NCI-H1048 (cell line): ENCODE data around the gene ZP1.
"Not testable (repeated sequence)": the region's sequence is repeated elsewhere in the genome, so short reads cannot be mapped to it uniquely, and the experiment has no call there.

Experiments used
- DNase-seq: peaks from one replicate; lab custom pipeline; 2025; lab: John Stamatoyannopoulos, UW

ZP1 gene

DNA sequence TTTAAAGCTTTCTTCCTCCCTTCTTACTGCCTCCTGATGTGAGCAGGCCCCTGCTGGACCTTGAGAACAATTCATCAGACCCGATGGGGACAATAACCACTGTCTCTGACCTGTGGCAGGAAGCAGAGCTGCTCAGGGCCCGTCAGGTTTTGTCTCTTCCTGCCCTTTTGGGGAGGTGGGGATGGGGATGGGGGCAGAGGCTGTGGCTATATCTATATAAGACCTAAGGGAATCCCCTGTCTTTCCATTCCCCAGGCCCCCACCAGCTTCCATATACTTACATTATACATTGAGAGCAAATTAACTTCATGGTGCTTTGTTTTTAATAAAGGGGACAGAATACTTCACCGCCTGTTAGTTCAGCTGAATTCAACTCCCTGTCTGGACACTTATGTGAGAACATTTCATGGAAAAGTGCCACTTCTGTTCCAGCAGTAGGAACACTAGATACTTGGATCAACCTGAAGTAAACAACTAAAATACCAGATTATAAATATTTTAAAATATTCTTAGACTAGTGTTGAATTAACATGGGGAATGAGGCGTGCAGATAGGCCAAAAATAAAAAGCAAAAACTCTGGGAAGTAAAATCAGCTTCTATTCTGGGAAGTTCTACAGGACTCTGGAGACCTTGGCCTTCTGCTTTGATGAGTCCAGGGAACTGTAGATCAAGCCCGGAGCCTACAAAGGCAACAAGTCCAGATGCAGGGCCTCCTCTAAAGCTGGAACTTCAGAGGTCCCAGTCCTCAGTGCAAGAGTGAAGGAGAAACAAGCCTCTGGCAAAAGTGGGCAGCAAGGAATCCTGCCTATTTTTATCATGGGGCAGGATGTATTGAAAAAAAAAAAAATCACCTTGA is 11.1 kb downstream of the ZP1 start:
- DNase-seq, result no peak

- no peak for DNase-seq
These were observed 11.8 kb downstream of the ZP1 start for GRCh38 chr11:60879104-60879503.

GRCh38 chr11:60879971-60880588 is 12.7 kb downstream of the ZP1 start:
- DNase-seq, result no peak

- no peak for DNase-seq
These were observed 13.4 kb downstream of the ZP1 start for GRCh38 chr11:60880643-60881282.

GRCh38 chr11:60887556-60887955 is 20.2 kb downstream of the ZP1 start:
- DNase-seq, result no peak

GRCh38 chr11:60889869-60890311 is 22.5 kb downstream of the ZP1 start:
- DNase-seq, result no peak

DNA sequence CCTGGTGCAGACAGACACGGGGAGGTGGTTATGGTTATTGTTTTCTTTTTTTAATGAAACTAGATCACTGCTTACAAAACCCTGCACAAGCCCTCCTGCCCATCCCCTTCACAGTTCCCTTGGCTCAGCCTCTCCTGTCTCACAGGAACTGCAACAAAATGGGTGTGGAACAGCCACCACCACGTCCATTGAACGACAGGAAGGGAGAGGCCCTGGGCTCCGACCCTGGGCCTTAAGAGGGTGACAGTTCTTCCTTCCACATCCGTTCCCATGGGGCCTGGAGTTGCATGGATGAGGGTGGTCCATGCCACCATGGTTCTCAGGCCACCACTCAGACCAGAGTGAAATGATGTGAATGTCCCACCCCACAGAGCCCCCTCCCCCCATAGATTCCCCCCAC is 23.4 kb downstream of the ZP1 start:
- DNase-seq, result no peak

DNA sequence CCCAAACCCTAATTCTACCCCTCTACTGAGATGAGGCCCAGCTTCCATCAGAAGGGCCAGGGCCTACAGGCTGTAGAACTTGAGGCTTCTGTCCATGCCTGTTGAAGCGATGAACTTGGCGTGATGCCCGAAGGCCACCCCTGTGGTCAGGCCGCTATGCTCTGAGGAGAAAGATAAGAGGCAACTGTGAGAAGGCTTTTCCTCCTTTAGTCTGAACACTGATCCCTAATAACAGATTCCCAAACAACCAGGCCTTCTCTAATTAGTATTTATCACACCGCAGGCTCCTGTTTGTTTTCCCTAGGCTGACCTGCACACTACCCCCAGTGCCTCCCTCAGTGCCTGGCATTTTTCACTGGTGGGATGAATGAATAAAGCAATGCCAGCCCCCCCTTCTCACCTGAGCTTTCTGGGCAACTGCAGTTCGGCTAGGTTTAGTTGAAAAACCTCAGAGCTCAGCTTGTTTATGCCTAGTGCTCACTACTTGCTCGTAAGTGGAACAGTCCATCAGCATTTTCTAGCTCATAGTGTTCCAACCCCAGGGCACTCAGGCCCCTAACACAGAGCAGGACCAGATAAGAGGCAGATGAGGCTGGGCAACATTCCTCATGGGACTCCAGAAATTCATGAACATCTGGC is 23.9 kb downstream of the ZP1 start:
- DNase-seq, result no peak

GRCh38 chr11:60895687-60896086 is 28.3 kb downstream of the ZP1 start:
- DNase-seq, result no peak

DNA sequence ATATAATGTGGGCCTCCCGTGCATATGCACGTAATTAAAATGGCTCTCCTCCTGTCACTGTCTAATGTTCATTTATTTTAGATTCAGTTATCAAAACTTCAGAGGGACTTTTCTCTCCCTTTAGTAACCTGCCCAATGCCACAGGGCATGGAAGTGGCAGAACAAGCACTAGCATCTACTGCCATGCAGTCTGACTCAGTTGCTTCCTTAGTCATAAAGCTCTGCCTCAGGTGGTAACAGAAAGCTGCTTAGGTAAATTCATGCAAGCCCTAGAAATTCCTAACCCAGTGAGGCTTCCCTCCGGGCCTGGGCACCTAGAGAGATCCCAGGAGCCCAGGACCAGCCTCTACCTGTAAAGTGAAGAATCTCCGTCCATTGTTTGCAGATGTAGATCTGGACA is 30.2 kb downstream of the ZP1 start:
- DNase-seq, result no peak

GRCh38 chr11:60899046-60899936 is 31.9 kb downstream of the ZP1 start:
- peak; percentile 29 for DNase-seq

DNA sequence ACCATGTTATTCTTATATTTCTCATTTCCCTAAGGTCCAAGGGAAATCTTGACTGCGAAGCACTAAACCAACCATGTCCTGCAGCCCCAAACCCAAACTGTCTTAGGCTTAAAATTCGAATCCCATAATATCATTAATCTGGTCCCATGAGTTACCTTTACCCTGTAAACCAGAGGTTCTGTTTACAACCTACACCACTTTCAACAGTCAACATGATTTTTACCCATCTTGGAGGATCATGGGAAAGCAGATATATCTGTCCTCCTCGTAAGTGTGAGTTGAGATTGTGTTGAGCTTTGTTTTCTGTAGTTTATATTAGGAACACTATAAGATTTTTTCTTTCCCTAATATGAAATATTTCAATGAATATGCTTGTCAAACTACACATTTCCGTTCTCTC is 32.6 kb downstream of the ZP1 start:
- DNase-seq, result no peak

DNA sequence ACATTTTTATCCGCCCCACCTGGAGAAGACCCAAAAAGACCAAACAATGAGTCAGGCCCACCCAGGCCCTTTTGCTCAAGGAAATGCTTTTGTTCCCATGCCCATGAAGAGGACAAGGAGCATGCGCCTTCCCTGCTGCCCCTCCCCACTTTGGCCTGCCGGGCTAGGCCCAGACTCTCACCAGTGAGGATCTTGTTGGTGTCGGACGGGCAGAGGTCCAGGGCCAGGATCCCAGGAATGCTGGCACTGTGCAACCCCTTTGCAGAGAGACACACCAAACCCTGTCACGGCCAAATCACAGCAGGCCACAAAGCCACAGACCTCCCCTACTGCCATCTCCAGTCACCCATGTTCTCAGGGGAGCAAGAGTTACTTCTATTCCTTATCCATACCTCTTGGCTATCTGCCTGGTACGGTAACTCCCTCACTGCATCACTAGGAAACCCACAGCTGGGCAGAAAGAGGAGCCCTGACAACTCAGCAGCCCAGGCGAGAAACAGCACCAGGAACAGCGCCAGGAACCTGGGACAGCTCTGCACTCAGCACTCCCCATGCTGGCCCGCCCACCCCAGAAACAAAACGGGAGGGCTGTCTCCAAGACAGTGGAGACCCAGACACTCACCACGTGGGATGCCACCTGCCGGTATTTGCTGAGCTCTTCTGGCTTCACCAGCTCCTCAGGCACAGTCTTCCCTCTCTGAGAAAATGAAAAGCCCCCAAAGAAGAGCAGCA is 33.5 kb downstream of the ZP1 start:
- DNase-seq, result no peak

DNA sequence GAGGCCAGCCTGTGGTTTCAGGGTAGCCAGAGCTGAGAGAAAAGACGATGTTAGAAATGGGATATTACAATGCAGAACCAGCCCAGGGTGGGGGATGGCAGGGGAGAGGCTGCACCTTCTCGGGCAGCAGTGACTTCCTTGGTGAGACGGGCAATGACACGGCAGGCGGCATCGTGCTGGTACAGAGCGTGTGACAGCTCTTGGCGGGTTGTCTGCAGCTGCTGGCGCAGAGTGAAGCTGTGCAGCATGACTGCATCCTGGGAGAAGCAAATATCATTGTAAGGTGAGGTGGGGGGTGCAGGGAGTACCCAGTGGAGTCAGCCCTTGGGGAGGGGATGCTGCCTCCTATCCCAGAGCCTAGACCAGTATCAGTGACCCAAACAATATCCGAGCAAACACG is 35.3 kb downstream of the ZP1 start:
- DNase-seq, result no peak

GRCh38 chr11:60905047-60905446 is 37.7 kb downstream of the ZP1 start:
- DNase-seq, result no peak

- no peak for DNase-seq
These were observed 38.3 kb downstream of the ZP1 start for GRCh38 chr11:60905551-60906113.

GRCh38 chr11:60906132-60906972 is 39.0 kb downstream of the ZP1 start, which contains the start of gene PRPF19:
Gene PRPF19 (minus strand): TSS chr11:60906585. CDS start chr11:60906382, 203 bp downstream.
- peak; percentile 92 for DNase-seq

GRCh38 chr11:60908803-60909202 is 41.5 kb downstream of the ZP1 start:
- DNase-seq, result no peak

DNA sequence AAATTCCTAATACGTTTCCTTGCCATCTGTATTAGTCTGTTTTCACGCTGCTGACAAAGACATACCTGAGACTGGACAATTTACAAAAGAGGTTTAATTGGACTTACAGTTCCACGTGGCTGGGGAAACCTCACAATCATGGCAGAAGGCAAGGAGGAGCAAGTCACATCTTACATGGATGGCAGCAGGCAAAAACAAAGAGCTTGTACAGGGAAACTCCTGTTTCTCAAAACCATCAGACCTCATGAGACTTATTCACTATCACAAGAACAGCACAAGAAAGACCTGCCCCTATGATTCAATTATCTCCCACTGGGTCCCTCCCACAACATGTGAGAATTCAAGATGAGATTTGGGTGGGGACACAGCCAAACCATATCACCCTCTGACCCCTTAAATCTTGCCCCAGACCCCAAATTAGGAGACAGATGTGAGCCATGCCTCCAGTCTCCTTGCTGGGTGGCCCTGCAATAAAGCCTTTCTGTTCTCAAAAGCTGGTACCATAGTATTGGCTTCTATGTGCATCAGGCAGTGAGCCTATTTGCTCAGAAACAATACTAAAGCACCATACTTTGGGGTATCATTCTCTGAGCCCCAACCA is 42.4 kb downstream of the ZP1 start:
- not testable (repeated sequence) for DNase-seq
